Measurements from ENCODE around the gene HBA1. TPM values are rescaled to one million over a fixed set of nuclear protein-coding genes. Genes with fewer than 3 reads are reported as not detected.
"Not testable (repeated sequence)": the region's sequence is repeated elsewhere in the genome, so short reads cannot be mapped to it uniquely, and the experiment has no call there.

Gene HBA1
- total RNA-seq (2014; rRNA removed; shearing (Covaris generic)): not detected in 2 replicates

GRCh38 chr16:176477-177382, at the start of gene HBA1:
TSS of gene HBA1 (plus strand) at chr16:176680. CDS start at chr16:176717, 37 bp downstream.
- not testable (repeated sequence) for DNase-seq (ENCODE audit: low spot score)

- DNase-seq (ENCODE audit: low spot score): no peak
These were observed 47.4 kb upstream of the HBA1 start for GRCh38 chr16:129075-129474.

GRCh38 chr16:130533-131173, 45.8 kb upstream of the HBA1 start:
- DNase-seq (ENCODE audit: low spot score): no peak

- no peak for DNase-seq (ENCODE audit: low spot score)
These were observed 44.4 kb upstream of the HBA1 start for GRCh38 chr16:132120-132519.

- DNase-seq (ENCODE audit: low spot score): no peak
These were observed 42.8 kb upstream of the HBA1 start for GRCh38 chr16:133716-134115.

GRCh38 chr16:138049-138417, 38.4 kb upstream of the HBA1 start:
- no peak for DNase-seq (ENCODE audit: low spot score)

GRCh38 chr16:140175-140857, 36.2 kb upstream of the HBA1 start:
- DNase-seq (ENCODE audit: low spot score): no peak

GRCh38 chr16:142405-142967, 34.0 kb upstream of the HBA1 start:
- DNase-seq (ENCODE audit: low spot score): no peak

GRCh38 chr16:143047-143446, 33.4 kb upstream of the HBA1 start:
- DNase-seq (ENCODE audit: low spot score): no peak

GRCh38 chr16:143456-143855, 33.0 kb upstream of the HBA1 start:
- DNase-seq (ENCODE audit: low spot score): no peak

GRCh38 chr16:144797-145252, 31.7 kb upstream of the HBA1 start:
- no peak for DNase-seq (ENCODE audit: low spot score)

GRCh38 chr16:146646-147045, 29.8 kb upstream of the HBA1 start:
- no peak for DNase-seq (ENCODE audit: low spot score)

- no peak for DNase-seq (ENCODE audit: low spot score)
These were observed 27.3 kb upstream of the HBA1 start for GRCh38 chr16:149024-149660.

- DNase-seq (ENCODE audit: low spot score): no peak
These were observed 24.0 kb upstream of the HBA1 start, which contains the start of gene HBZ for GRCh38 chr16:152141-153128. TSS of gene HBZ (plus strand) at chr16:152644. CDS start at chr16:152910, 266 bp downstream.

GRCh38 chr16:153129-153521, 23.4 kb upstream of the HBA1 start:
- DNase-seq (ENCODE audit: low spot score): not testable (repeated sequence)

- DNase-seq (ENCODE audit: low spot score): not testable (repeated sequence)
These were observed 22.8 kb upstream of the HBA1 start for GRCh38 chr16:153550-154216.

GRCh38 chr16:154217-155030, 22.1 kb upstream of the HBA1 start:
- no peak for DNase-seq (ENCODE audit: low spot score)

GRCh38 chr16:155031-155398, 21.5 kb upstream of the HBA1 start:
- no peak for DNase-seq (ENCODE audit: low spot score)
